CD1c-positive myeloid dendritic cell (primary cell): ENCODE data around the gene SYT13.

Source experiments
- DNase-seq: peaks from one replicate; pipeline ENCODE4 v3.0.0-alpha.2; 2016; ENCODE audit errors: extremely low spot score

SYT13 gene, protein sequence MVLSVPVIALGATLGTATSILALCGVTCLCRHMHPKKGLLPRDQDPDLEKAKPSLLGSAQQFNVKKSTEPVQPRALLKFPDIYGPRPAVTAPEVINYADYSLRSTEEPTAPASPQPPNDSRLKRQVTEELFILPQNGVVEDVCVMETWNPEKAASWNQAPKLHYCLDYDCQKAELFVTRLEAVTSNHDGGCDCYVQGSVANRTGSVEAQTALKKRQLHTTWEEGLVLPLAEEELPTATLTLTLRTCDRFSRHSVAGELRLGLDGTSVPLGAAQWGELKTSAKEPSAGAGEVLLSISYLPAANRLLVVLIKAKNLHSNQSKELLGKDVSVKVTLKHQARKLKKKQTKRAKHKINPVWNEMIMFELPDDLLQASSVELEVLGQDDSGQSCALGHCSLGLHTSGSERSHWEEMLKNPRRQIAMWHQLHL

DNA sequence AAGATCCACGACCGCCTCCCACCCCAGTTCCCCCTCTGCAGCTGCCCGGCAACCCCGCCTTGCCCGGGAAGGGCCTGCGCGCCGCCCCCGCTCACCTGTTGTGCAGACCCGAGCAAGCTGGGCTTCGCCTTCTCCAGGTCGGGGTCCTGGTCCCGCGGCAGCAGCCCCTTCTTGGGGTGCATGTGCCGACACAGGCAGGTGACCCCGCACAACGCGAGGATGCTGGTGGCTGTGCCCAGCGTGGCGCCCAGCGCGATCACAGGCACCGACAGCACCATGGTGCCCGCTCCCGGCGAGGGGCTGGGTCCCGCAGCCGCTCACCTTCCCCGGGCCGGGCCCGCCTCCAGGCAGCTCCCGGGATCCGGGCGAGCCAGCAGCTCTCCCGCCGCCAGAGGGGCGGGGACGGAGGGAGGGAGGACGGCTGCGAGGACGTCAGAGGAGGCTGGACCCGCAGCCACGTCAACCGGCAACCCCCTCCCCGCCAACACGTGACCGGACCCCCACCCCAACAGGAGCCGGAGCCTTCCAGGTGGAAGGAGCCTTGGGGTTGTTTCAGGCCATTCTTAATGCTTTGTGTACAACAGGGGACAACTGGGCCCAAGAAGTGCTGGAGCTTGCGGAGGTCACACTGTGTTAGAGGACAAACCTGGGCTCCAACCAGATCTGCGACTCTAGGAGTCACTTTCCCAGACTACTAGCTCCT lies at the start of gene SYT13:
Gene SYT13, minus strand, starts transcription at position 412 of the 703 bp plus-strand sequence. Its CDS starts 134 bp downstream, at position 278.
- DNase-seq, result no peak

DNA sequence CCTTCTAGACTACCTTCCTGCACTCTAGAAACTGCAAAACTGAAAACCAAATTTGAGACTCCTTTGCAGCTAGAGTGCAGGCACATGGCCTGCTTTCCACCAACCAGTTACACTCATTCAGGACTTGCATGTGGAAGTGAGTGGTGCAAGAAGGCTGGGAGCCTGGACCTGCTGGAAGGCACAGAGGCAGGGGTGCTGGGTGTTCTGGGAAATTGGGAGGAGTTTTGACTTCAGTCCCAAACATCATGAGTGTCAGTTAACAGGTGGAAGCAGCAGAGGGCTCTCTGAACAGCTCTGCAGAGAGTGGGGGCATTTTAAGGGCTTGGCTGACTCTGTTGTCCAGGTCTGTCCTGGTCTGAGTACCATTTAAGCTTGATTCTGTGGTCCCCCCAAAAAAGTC lies 49.3 kb upstream of the SYT13 start:
- DNase-seq, result no peak

DNA sequence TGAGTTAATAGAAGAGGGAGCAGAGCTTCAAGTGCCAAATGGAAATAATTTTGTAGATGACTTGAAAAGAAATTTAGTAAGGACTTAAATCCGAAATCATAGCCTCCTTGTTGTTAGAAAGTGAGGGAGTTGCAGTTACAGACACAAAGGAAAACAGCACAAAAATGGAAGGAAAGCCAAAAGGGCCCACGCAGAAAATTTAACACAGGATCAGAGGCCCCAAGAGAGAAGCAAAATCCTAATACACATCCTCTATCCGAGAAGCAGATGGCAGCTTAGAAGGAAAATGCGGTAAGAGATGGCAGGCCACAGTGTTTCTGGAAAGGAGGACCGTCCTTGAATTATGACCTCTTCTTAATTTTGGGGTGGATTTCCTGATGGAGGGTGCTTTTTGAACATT lies 48.7 kb upstream of the SYT13 start:
- no peak for DNase-seq

DNA sequence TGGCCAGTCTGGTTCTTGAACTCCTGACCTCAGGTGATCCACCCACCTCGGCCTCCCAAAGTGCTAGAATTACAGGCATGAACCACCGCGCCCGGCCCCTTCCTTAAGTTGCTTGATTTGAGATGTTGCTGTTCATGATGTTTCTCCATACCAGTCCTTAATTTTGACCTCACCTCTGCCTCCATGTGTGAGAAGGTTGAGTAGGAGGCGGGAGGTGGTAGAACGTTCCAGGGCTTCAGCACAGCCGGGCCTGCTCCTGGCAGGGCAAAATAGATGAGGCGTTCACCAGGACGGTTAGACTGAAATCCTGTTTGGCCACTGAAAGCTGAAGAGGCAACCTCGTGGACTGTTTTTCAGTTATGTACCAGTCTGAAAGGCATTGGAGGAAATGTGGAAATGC lies 48.3 kb upstream of the SYT13 start:
- no peak for DNase-seq

GRCh38 chr11:45333001-45333971 lies 47.1 kb upstream of the SYT13 start:
- DNase-seq, result no peak

GRCh38 chr11:45332276-45332934 lies 46.3 kb upstream of the SYT13 start:
- peak; percentile 60 for DNase-seq

DNA sequence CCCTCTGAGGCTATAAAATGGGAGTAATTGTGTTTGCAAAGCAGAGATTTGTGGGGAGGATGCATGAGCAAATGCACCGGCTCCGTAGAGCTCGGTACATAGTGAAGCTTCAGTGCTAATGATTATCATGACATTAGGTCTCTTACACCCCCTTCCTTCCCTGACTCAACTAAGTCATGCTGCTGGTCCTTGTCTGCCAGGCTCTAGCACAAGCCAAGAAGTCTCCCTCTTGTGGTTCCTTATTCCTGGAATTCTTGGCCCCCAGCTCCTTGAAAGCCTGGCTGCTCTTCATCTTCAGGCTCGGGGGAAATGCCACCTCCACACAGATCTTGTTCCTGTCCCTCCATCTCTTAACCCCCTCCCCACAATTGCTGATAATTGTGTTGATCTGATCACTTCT lies 45.7 kb upstream of the SYT13 start:
- no peak for DNase-seq

GRCh38 chr11:45328726-45329125 lies 42.6 kb upstream of the SYT13 start:
- DNase-seq, result no peak

- no peak for DNase-seq
Observed at GRCh38 chr11:45324459-45324858, 38.3 kb upstream of the SYT13 start.

DNA sequence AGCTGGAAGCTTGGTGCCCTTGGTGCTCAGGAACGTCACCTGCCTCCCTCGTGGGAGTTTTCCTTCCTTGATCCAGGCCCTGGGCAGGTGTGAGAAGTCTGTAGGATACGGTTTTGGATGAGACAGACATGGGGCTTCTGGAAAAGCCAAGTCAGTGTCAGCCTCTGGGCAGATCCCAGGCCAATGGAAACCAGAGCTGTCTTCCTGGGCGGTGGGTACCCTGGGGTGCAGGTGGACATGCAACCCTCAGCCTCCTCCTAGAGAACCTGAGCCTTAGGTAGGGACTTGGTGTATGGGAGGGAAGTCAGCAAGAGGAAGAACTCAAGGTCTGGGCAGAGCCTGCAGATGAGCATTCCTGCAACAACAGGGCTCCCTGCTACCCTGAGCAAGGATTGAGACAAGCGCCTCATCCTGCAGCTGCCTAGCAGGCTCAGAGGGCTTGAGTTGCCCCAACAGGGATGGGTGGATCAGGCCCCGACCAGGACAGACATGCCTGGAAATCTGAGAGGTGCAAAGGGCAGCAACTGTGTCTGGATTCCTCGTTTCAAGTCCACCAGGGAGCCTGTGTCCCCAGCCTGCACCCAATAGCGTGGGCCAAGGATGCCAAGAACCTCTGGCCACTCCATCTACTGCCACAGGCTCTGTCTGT lies 37.6 kb upstream of the SYT13 start:
- DNase-seq, result no peak

DNA sequence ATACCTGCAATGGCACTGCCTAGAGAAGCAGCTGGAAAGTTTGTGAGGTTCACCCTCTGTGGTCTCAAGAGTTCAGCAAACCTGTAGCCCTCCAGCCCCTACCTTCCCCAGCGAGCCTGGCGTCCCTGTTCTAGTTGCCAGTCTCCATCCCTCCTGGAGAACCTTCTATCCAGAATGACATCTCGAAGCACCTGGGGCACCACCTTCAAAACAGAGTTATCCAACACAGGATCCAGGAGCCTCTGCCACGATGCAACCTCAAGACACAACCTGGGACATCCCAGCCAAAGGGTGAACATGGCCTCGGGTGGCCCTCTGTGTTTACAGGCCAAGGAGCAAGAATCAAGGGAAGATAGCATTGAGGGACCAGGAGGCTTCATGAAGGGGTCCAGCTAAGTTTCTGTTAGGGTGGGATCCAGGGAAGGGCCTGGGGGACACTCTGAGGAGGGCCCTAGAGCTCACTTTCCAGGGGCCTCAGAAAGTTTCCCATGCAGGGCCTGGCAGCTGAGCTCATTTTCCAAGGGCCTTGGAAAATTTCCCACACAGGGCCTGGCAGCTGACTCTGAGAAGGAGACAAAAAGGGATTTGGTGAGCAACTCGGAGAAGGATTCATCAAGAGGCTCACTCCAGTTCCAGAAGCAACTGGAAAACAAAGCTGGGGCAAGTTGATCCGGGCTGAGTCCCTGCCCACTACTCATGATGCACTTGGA lies 36.9 kb upstream of the SYT13 start:
- no peak for DNase-seq

DNA sequence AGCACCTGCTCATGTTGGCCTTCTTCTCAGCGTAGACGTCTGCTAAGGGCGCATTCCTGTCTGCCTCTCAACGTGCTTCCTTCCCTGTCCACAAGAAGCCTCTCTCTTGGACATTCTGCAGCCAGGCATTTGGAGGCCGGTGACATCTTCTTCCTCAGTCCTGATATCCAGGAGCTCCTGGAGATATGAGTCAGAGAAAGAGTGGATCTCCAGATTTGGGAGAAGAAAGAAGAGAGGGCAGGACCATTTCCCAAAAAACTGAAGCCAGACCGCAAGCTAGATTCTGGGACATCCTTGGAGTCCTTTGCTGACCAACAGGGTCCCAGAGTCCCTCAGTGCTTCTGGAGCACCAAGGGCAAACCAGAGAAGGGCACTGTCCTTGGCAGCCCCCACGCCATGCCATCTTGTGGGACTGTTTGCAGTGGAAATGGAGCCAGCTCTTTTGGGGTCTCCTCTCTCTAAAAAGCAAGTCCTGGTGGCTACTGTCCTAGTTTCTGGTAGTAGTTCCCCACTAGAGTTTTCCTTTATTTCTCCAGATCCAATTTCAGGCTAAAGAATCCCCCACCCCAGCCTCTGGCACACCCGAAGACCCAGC lies 36.1 kb upstream of the SYT13 start:
- DNase-seq, result no peak

DNA sequence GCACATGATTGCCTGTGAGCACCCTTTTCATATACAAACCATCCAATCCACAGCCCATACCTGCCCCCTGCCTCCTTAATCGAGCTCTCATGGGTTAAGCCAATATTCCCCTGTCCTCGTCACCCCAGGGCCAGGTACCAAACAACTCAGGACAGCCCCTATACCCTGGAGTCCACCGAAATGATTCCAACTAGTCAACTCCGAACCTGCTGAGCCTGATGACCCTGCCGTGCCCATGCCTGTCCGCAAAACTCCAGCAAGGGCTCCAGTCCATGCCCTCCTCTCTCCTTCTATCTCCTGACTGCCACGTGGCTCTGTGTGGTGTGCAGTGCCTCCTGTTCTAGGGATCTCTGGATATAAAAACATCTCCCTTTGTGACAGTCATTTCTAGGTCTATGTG lies 35.5 kb upstream of the SYT13 start:
- no peak for DNase-seq

GRCh38 chr11:45321031-45321595 lies 35.0 kb upstream of the SYT13 start:
- DNase-seq, result no peak

- DNase-seq, result no peak
Observed at GRCh38 chr11:45320371-45320770, 34.2 kb upstream of the SYT13 start.

- DNase-seq, result no peak
Observed at GRCh38 chr11:45319077-45319476, 32.9 kb upstream of the SYT13 start.

- DNase-seq, result no peak
Observed at GRCh38 chr11:45318516-45318915, 32.4 kb upstream of the SYT13 start.

GRCh38 chr11:45316258-45316657 lies 30.1 kb upstream of the SYT13 start:
- no peak for DNase-seq

DNA sequence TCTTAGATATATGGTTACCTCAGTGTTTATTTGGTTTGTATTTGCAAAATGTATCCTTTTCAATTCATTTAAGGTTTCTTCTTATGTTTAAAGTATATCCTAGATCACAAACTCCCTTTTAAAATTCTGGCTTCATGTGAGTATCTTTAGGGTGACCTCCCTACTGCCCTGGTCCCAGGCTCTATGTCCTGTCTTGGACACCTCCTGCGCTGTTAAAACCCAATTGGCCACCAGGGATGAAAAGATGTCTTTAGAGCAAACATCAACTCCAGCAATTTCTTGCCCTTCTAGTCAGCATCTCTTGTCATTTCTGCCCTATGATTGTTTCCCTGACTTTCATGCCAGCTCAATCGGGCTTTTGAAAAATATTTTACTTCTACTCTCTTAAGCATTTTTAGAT lies 28.8 kb upstream of the SYT13 start:
- DNase-seq, result no peak
